Activated T-helper 9 cell treated with anti-CD3 and anti-CD28 coated beads, Interleukin-2, amount 50 U/mL, for 16 hours (primary cell): ENCODE data around the gene PRKAR2B.

ENCODE experiments used
- DNase-seq: peaks from one replicate; pipeline ENCODE4 v3.0.0-alpha.2; 2020; ENCODE audit warnings: low read depth

The PRKAR2B gene

DNA sequence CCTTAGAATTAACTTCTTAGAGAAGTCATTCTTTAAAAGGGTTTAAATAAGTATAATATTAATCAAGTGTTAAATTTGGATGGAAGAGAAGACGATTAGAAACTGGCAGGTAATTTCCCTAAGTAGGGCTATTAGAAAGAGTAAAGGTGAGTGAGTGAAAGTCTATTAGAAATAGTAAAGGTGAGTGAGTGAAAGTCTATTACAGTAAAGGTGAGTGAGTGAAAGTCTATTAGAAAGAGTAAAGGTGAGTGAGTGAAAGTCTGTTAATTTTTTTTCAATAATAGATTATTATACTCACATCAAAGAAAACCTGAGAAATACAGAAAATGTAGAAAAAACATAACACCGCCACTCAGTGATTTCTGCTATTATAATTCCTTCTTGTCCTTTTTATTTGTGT, 113.5 kb downstream of the PRKAR2B start:
- no peak for DNase-seq

DNA sequence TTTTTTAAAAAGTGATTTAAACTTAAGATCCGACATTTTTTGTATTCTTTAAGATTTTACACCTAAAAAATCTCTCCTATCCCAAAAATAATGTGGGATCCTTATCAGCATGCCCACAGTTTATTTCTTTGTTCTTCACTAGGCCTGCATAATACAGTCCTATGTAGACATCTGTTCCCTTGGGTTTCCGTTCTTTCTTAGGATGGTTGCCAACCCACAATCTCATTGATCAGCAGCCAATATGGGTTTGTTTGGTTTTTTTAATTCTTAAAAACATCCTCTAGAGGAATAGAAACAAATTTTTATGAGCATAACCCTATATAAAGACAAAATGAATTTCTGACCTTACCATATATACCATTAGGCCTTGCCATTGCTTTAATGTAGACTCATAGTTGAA, 115.9 kb downstream of the PRKAR2B start:
- DNase-seq: no peak

DNA sequence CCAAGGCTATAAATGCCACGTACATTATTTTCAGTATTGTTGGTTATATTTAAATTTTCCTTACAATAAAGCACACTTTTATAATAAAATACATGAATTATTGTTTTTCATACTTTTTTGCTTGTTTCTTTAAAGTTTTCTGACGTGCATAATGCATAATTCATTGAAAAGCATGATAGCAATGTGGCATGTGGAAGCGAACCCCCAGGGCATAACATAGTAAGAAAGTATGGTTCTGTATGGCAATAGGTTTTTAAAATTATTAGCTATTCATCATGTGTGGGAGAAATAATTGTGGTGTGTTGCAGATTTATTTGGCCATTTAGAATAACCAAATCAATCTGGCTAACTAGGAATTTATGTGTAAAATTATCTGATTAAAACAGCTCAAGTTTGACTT, 116.9 kb downstream of the PRKAR2B start:
- DNase-seq: no peak

DNA sequence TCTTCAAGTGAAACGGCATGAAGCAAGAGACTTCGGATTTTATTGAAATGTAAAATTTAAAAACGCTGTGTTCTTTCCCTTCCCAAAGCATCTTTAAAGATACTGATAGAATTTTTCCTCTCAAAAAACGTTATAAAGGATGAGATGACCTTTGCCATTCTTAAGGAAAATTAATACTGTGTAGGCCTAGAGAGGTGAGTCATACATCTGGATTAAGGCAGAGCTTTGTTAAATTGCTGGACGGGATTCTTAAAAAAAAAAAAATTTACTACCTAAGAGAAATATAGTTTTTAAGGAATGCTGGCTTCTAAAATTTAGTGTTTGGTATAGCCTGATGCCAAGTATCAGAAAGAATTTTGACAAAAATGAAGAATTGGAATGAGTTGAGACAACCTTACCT, 118.0 kb downstream of the PRKAR2B start:
- no peak for DNase-seq

DNA sequence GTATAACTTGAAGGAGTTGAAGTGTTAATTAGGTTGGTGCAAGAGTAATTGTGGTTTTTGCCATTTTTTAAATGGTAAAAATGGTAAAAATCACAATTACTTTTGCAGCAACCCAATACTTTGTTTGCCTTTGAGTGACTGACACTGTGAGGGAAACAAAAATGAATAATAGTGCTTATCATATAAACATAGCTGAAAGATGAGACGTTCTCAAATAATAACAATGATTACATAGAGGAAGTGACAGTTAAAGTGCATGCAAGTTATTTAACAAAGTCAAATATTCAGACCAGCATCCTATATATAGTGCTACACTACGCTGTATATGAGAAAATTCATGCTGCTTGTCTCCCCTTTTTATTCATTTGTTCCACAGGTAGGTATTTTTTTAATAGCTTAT, 119.6 kb downstream of the PRKAR2B start:
- no peak for DNase-seq

DNA sequence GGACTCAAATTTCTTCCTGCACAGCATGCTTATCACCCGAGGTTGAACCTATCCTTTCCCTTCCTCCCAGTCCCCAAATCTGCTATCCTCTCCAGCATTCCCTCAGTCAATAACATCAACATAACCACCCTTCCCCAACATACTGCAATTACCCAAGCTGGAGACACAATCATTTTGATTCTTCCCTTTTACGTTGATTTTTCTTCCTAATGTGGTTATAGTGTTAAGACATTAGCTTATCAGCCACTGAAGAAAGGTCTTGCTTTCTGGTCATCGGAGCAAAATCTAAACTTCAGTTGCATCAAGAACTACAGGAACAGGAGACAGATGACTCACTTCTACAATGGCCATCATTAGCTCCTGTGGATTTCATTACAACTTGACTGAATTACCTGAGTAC, 120.8 kb downstream of the PRKAR2B start:
- no peak for DNase-seq

DNA sequence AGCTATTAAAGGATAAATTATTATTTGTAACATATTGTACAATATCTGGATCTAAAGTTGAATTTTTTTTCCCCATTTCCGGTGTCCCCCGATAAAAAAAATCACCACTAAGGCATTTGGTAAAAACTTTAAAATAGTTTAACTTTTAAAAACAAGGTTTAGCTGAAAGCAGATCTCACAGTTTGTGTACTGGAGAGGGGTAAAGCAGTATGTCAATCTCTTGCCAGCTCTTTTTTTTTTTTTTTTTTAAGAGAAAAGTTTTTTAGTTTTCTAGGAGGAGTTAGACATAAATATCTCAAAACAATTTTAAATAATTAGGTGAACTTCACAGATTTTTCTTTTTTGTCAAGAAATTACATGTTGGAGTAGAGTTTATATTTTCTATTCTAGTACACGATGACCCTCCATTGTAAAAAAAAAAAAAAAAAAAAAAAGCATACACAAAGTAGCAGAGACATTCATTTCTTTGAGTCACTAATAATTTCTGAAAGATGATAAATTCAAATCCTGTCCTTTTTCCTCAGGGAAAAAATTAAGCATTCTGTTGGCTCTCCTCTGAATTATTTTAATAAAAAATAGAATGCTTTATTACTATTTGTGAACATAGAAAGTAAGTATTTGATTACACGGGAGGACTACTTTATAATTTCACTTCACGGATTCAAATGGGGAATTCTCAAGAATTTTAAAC, 122.4 kb downstream of the PRKAR2B start:
- DNase-seq: no peak

DNA sequence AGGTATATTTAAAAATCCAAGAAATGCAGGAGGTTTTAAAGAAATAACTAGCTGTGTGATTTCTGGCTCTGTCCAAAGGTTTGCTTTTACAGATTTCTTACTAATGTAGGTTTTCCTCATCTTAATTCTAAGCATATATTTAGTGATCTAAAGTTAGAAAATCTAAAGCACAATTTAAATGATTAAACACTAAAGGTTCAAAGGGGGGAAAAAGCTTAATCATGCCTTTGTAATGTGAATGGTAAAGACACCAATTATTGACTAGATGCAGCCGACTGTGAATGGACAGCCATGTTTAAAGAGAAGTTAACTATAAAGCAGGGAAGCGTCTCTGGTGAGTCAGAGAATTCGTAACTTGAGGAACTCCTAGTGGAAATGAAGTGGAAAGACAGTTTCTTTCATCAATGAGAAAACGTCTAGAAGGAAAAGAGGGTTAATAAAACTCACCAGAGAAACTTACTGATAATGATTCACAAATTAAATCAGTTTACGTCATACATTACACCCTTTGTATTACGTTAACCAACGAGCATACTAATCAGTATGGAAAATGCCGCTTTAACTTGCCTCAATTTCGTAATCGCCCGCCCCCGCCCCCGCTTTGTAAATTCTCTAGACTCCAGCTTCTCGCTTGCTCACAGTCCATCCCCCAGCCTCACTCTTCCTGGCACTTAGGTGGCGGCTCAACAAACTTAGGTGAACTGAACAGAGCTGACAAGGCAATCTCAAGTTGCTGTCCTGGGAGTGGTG, 123.2 kb downstream of the PRKAR2B start:
- DNase-seq: peak; percentile 58

DNA sequence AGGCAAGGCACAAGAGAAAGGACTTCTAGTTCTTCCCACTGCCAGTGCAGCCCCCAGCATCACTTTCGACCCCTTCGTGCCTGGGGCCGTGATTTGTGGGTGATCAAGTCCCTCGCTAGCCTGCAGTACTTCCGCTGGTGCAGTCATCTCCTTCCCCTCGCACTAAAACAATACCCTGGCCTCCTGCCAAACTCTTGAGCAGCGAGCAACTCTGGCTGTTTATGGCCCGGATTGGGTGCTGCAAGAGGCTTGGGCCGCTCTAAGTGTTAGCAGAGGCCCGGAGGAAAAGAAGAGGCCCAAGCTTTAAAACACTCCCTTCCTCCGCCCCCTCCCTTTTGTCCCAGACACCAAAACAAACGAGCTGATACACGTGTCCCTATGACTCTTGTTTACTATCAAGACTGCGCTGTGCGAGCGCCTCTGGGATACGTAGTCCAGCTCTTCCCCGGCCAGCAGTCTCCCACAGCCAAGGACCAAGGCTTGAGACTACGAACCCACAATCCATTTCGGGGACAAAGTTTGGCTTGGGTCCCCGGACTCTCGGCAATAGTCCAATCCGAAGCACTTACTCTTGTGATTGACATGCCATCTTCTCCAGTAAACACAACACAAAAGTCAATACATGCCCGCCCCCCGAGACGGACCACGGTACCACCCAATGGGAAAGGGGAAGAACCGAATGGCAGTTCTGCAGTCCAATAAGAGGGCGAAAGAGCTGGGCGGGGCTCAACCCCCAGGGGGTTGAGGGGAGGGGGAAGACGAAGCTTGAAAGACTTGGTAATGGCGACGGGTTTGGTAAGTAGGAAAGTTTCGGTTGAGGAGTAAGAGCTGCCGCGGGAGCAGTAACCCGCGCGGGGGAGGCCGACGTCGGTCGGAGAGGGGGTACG, 124.0 kb downstream of the PRKAR2B start, which contains the start of gene HBP1:
Gene HBP1, plus strand, starts transcription at position 771 of the 887 bp plus-strand sequence. CDS start 10,891 bp downstream, outside the sequence.
- peak; percentile 96 for DNase-seq

DNA sequence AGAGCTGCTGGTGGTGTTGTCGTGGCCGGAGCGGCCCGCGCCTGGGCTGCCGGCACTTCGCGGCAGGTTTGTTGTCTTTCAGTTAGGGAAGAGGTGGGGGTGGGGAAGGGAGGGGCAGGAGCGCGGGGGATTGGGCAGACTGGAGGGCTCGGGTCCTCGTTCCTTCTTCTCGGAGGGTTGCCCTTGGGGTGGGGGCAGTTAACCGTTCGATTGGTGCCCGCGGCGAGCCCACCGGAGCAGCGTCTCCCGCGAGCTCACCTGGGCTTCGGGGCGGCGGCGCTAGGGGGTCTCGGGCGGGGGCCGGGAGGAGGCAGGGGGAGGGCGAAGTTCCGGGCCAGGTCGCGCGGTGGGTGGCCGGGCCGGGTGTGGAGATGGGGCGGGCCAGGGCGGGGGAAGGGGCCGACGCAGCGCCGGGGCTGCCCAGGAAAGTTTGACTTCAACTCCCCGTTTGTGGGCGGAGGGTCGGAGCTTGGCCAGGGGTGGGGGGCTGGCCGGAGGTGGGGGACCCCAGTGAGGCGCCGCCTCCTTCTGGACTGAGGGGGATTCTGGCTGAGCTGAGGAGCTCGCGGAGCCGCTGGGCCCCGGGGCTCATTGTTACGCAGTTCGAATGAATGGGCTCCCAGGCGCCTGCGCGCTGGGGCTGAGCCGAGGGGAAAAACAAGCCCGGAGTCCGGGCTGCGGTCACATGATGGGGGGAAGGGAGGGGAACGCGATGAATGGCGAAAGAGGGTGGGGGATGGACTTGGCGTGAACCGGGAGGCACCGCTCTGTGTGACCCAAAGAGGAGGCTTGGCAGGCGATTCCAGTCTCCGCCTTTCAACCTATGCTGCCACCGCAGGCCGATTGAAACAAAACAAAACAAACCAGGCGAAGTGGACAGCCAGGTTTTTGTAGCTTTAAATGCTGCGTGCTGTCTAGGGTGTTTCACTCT, 124.9 kb downstream of the PRKAR2B start:
- peak; percentile 81 for DNase-seq

DNA sequence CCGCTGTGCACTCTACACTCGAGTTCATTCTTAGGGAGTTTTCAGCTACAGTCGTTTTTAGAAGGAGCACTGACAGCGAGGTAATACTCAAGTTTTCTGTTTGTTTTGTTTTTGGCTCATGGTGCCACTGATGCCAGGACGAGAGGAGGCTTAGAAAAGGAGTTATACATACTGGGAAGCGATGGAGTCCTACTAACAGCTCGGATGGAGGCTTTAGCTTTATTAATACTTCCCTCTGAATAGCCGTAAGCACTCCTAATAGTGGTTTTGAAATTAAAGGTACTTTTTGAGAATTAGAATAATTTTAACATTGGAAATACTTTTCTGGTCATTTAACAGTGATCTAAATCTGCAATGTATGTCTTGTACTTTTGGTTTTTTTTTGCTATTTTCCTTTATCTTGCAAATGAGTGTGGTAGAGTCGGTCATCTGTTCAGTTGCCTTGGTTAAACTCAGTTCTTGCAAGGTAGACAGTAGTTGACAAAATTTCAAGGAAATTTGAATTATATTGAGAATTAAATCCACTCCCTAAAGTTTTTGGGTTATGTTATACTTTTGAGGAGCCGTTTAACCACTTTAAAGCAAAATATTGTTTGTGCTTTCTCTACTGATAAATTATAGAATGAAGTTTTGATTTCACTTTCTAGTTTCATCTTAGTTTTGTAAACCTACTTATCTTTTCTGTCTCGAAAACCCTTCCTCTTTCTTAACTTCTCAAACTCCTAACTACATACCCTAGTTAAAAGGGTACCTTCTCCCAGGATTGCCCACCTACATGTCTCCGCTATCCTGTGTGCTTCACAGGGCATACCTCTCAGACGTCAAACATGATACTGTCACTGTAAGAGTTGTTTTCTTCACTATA, 125.8 kb downstream of the PRKAR2B start:
- no peak for DNase-seq

DNA sequence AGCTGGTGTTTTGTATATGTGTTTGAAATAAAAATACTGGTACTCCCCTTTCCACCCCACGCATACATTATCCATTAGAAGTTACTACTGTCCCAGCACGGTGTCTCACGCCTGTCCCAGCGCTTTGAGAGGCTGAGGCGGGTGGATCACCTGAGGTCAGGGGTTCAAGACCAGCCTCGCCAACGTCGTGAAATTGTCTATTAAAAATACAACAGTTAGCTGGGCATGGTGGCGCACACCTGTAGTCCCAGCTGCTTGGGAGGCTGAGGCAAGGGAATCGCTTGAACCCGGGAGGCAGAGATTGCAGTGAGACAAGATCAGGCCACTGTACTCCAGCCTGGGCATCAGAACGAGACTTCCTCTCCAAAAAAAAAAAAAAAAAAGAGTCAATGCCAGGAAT, 127.0 kb downstream of the PRKAR2B start:
- DNase-seq: no peak

DNA sequence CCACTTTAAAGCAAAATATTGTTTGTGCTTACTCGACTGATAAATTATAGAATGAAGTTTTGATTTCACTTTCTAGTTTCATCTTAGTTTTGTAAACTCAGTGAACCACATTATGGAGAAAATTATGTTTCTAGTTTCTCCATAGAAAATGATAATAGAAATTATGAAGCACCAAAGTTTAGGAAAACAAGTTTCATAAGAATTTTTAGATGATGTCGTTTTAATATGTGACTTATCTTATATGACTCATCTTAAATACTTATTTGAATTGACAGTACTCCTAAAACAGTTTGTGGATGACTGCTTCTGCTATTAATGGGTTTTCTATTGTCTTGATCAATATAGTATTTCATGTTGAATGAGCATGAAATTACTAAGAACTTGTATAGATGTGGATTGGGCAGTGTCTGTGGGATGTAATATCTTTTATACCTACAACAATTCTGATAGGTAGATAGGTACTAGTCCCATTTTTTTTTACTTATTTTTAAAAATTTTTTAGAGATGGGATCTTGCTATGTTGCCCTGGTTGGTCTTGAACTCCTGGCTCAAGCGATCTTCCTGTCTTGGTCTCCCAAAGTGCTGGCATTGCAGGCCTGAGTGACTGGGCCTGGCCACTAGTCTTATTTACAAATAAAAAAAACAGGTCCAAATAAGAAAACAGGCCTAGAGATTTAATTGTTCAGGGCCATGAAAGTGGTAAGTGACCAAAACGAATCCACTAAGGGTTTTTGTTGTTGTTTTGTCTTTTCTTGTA, 127.9 kb downstream of the PRKAR2B start:
- DNase-seq: no peak

DNA sequence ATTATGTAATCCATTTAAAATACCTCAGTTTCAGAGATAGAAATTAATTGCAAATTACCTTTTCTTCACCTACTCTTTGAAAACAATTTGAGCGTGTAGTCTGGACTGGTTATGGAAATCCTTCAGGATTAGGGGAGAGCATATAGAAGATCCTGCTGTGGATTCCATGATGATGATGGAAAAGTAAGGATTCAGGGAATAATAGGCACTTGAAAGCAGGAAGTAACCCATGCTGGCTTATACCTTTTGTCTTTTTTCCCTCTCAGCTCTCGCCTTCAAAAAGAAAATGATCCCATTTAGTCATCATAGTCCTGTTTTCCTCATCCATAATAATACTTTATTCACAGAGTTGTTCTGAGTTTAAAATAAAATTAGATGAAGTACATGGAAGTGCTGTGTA, 128.7 kb downstream of the PRKAR2B start:
- DNase-seq: no peak

DNA sequence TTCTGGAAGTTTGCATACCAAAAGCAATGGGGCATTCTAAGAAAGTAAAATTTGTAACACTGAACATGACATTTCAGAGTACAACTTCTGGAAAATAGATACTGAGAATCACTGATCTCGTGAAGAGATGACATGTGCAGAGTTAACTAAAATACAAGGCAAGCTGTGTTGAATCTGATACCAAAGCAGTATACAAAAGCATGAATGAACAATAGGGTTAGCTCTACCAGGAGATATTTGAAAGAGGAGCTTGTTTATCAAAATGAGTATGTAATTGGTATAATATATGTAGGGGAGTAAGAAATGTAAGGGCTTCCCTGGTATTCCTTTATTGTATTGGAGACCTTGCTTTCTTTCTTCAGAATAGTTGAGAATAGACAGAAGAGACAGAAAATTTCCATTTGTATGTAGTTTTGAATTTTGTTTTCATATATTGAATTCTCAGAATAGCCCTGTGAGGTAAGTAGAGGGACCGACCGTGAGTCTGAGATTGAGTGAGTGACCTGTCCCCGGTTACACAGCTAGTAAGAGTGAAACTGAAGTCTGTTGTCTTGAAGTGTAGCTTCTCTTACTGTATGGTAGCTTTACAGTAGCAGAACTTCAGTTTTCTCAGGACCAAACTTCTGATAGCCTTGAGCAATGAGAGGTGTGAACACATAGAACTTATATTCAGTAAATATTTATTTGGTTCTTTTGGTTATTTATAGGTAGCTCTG, 129.3 kb downstream of the PRKAR2B start:
- no peak for DNase-seq

DNA sequence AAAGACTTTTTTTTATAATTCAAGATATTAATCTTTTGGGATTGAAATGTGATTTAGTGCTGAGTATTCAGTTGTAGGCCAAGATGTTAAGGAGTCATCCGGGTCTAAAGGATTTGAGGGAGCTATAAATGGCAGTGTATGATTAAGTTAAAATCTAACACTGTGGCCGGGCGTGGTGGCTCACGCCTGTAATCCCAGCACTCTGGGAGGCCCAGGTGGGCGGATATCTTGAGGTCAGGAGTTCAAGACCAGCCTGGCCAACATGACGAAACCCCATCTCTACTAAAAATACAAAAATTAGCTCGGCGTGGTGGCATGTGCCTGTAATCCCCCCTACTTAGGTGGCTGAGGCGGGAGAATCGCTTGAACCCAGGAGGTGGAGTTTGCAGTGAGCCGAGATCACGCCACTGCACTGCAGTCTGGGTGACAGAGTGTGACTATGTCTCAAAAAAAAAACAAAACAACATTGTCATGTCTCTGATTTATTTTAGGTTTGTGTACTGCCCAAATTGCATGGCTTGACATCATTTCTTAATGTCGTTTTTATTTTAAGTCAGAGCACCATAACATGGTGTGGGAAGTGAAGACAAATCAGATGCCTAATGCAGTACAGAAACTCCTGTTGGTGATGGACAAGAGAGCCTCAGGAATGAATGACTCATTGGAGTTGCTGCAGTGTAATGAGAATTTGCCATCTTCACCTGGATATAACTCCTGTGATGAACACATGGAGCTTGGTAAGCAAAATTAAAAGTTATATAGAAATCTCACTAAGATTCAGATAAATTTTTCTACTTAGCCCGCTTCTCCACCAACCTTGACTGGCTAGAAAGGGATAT, 135.0 kb downstream of the PRKAR2B start:
- no peak for DNase-seq

DNA sequence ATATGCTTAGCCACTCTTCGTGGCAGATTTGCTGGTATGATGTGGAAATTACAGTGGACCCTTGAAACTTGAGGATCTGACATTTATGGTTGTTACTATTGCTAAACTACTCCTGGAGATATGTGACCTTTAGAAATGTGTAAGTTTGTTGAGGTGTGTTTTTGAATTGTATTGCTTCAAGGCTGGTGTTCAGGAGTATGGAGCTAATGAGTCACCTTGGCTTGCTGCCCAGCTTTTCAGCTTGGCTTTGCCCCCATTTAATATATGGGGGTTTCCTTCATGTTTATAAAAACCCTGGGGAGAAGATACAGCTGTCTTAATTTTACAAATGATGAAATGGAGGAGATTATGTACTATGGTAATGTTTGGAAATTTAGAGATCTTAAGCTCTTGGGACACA, 135.9 kb downstream of the PRKAR2B start:
- DNase-seq: peak; percentile 50

DNA sequence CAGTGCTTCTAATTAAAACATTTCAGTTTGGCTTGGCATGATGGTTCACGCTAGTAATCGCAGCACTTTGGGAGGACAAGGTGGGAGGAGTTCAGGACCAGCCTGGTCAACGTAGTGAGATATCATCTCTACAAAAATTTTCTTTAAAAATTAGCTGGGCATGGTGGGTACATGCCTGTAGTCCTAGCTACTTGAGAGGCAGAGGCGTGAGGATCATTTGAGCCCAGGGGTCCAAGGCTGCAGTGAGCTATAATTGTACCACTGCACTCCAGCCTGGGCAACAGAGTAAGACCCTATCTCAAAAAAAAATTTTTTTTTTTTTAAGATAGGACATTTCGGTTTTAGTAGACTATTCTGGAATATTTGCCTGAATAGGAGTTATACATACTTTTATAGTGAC, 136.7 kb downstream of the PRKAR2B start:
- DNase-seq: no peak
